ENCODE results near the gene TP73.

TP73 gene

DNA sequence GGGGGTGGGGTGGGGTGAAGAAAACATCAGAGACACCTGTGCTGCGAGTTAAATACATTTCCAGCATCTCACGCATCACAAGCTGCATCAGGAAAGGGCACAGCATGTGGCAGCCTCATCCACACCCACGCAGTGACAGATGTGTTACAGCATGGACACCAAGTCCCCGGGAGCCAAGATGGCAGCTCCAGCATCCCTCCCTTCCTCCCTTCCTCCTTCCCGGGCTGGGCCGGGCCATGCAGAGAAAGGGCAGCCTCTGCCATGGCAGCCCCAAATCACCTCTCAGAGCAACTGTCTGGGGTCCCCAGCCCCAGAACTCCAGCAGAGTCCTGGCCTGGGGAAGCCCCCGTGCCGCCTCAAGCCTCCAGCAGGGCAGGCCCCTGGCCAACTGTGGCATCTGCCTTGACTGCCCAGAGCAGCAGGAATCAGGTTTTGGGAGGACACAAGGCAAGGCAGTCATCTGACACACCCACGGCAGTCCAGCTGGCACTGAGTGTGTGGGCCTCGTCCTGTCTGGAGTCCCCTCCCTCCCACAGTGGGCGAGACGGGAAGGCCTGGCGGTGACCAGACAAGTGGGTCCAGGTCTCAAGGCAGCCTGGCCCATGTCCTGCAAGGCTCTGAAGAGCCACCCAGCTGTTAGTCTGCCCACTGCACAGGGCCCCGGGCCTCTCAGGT lies 126.4 kb downstream of the TP73 start:
- TF ChIP-seq, protein P1, sequence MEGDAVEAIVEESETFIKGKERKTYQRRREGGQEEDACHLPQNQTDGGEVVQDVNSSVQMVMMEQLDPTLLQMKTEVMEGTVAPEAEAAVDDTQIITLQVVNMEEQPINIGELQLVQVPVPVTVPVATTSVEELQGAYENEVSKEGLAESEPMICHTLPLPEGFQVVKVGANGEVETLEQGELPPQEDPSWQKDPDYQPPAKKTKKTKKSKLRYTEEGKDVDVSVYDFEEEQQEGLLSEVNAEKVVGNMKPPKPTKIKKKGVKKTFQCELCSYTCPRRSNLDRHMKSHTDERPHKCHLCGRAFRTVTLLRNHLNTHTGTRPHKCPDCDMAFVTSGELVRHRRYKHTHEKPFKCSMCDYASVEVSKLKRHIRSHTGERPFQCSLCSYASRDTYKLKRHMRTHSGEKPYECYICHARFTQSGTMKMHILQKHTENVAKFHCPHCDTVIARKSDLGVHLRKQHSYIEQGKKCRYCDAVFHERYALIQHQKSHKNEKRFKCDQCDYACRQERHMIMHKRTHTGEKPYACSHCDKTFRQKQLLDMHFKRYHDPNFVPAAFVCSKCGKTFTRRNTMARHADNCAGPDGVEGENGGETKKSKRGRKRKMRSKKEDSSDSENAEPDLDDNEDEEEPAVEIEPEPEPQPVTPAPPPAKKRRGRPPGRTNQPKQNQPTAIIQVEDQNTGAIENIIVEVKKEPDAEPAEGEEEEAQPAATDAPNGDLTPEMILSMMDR (conservative IDR thresholded peaks at IDR 0.05; ENCODE audit: low read depth, low read length) = no peak
- no peak overlapping the region for H3K4me3 ChIP-seq (ENCODE audit: low read depth, low read length)
- DNase-seq (ENCODE audit: low read depth) = no peak

DNA sequence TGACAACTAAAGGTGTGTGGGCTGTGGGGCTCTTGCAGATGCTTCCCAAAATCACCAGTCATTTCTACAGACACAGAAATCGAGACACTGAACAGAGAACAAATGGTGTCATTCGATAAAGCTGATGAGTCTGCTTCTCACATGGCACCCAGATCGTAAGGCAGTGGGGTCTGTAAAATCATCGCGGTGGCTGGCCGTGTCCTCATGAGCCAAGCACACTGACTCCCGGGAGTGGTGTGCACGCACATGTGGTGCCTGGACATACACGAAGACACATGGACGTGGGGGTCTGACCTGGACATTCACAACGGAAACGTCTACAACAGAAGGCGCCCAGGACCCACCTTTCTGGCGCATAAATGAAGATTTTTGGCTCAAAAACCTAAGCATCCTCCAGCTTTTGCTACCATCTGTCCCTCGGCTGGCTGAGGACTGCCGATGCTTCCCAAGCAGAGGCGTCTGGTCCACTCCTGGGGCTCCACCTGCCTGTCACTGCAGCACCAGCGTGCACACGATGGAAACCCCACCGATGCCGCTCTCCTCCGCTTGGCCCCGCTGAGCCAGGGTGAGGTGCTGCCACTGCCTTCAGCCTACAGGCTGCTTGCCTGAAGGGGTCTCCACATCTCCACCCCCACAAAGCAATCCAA lies 127.1 kb downstream of the TP73 start:
- DNase-seq (ENCODE audit: low read depth) = no peak
- H3K4me3 ChIP-seq (ENCODE audit: low read depth, low read length) = no peak overlapping the region
- TF ChIP-seq, protein P1 (conservative IDR thresholded peaks at IDR 0.05; ENCODE audit: low read depth, low read length) = no peak

DNA sequence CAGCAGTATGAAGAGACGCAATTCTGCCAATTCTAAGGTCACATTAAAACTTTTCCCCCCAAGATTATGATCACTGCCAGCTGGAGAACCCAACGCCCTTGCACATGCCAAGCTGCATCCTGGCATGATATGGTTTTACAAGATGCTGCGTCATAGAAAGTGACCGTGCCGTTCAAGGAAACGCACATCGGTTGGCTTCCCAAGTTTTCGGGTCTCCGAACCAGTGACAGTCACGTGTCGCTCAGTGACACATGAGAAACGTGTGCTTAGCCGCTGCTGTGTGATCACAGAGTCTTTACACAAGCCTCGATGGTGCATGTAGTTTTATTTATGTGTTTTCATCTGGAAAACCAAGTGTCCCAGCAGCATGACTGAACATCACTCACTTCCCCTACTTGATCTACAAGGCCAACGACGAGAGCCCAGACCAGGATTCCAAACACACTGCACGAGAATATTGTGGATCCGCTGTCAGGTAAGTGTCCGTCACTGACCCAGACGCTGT lies 127.6 kb downstream of the TP73 start:
- no peak for DNase-seq (ENCODE audit: low read depth)
- TF ChIP-seq, protein P1 (conservative IDR thresholded peaks at IDR 0.05; ENCODE audit: low read depth, low read length) = no peak
- H3K4me3 ChIP-seq (ENCODE audit: low read depth, low read length) = no peak overlapping the region

DNA sequence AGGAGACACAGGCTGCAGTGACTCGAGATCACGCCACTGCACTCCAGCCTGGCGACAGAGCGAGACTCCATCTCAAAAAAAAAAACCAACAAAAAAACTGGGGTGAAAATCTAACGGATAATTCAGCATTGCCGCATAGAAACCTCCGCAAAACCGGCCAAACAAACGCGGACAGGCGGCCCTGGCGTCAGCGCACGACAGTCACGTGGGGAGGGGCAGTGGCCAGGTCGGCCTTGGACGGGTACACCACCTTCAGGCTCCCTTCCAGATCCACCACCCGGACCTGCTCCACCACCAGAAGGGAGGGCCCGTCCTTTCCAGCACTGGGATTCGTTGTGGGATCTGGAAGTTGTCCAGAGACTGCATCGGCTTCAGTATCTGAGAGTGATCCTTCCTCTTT lies 128.6 kb downstream of the TP73 start:
- DNase-seq (ENCODE audit: low read depth) = no peak
- TF ChIP-seq, protein P1 (conservative IDR thresholded peaks at IDR 0.05; ENCODE audit: low read depth, low read length) = no peak
- H3K4me3 ChIP-seq (ENCODE audit: low read depth, low read length) = no peak overlapping the region

DNA sequence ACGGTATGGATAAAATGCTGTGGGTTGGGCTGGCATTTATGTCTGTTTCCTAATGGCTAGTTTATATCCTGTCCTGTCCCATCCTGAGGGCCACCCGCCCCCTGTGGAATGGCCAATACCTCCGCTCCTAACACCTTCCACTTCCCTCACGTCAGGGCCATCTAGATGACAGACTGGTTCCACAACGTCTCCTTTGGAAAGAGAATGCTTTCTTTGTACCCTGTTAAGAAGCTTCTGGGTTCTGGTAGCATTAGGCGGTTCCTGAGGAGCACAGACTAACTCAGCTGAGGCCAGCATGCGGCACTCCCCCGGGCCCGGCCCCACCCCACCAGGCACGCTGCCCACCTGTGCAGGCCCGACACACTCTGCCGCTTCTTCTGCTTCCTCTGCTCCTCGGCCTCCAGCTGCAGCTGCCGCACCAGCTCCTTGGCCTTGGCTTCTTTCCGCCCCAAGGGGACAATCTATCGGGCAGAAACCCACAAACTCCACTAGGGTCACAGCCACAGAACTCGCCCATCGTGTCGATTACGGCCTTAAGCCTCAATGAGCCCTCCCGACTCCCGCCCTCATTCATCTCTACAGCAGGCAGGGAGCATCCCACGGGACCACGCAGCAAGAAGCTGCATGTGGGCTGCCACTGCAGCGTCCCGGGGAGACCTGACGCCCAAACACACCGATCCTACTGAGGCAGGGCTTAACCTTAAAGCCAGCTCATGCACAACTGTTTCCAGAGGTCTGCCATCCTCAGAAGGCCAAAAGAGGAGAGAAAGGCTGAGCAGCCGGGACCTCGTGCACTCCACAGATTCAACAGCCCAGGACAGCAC lies 131.5 kb downstream of the TP73 start:
- TF ChIP-seq, protein P1 (conservative IDR thresholded peaks at IDR 0.05; ENCODE audit: low read depth, low read length) = no peak
- H3K4me3 ChIP-seq (ENCODE audit: low read depth, low read length) = no peak overlapping the region
- DNase-seq (ENCODE audit: low read depth) = no peak

DNA sequence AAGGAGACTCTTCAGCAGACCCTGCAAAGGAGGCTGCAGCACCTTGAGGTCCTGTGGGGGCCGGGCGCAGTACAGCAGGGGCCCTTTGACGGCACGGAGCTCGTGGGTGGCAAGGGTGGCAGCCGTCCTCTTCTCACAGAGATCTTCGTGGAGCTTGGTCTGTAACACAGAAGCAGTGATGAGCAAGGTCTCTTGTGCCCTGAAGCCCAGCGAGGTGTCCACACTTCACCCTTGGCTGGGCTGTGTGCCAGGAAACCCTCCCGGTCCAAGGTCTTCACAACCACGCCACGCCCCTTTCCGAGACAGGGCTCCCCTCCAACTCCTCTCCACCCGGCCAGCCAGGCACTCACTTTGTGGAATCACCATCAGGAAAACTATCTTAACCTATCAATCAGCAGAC lies 132.7 kb downstream of the TP73 start:
- H3K4me3 ChIP-seq (ENCODE audit: low read depth, low read length) = no peak overlapping the region
- DNase-seq (ENCODE audit: low read depth) = no peak
- TF ChIP-seq, protein P1 (conservative IDR thresholded peaks at IDR 0.05; ENCODE audit: low read depth, low read length) = no peak
